ENCODE measurements around the gene CDH8. TPM values are rescaled to one million over a fixed set of nuclear protein-coding genes. Genes with fewer than 3 reads are reported as not detected.

Gene CDH8
- total RNA-seq, 1 experiment from 2014 or later: 11.1 TPM

- Mint-ChIP-seq H3K27me3 (ENCODE audit: low read depth) (no peaks in the 10 kb centered on the region), H3K4me1 (peaks cover 12% of the 10 kb centered on the region), H3K4me3 (no peak overlapping the region), H3K36me3 (peaks cover under 1% of the 10 kb centered on the region), H3K27ac (no peak overlapping the region), H3K9me3 (peaks cover 5% of the 10 kb centered on the region)
- ChIA-PET POLR2A (no interaction called here), CTCF (interaction anchor here (1.2 kb wide), 1 partner anchor 185 kb away, joined by 3 read pairs; no protein-coding TSS in a partner anchor)
- no peak for ATAC-seq
- TF ChIP-seq HMGA2 (CRISPR knock-in tag; IDR thresholded peaks at IDR 0.05) (no peak), ZNF512 (CRISPR knock-in tag; IDR thresholded peaks at IDR 0.05; ENCODE audit: borderline replicate concordance) (no peak), ELF4 (CRISPR knock-in tag; IDR thresholded peaks at IDR 0.05; ENCODE audit: low read depth) (no peak), FOXP4 (CRISPR knock-in tag; IDR thresholded peaks at IDR 0.05) (no peak), USF1 (CRISPR knock-in tag; IDR thresholded peaks at IDR 0.05) (no peak), TEAD4 (CRISPR knock-in tag; IDR thresholded peaks at IDR 0.05) (no peak), ATF1 (CRISPR knock-in tag; IDR thresholded peaks at IDR 0.05) (no peak), ZNF121 (CRISPR knock-in tag; IDR thresholded peaks at IDR 0.05) (no peak), ZBTB21 (CRISPR knock-in tag; IDR thresholded peaks at IDR 0.05; ENCODE audit: borderline replicate concordance) (no peak), FOXK1 (CRISPR knock-in tag; IDR thresholded peaks at IDR 0.05) (no peak), KAT7 (CRISPR knock-in tag; IDR thresholded peaks at IDR 0.05; ENCODE audit: borderline replicate concordance) (no peak), ZNF281 (CRISPR knock-in tag; IDR thresholded peaks at IDR 0.05) (no peak), JAZF1 (CRISPR knock-in tag; IDR thresholded peaks at IDR 0.05) (no peak)
- DNase-seq (ENCODE audit: low spot score): no peak
These were observed 143.7 kb downstream of the CDH8 start for GRCh38 chr16:61892531-61892930.

GRCh38 chr16:61891460-61891859, 144.8 kb downstream of the CDH8 start:
- H3K36me3 Mint-ChIP-seq: peaks cover 8% of the 10 kb centered on the region
- ChIA-PET CTCF (no interaction called here), POLR2A (no interaction called here)
- no peak overlapping the region for H3K27ac Mint-ChIP-seq
- H3K4me1 Mint-ChIP-seq: peaks cover 12% of the 10 kb centered on the region
- DNase-seq (ENCODE audit: low spot score) (no peak), ATAC-seq (no peak)
- H3K4me3 Mint-ChIP-seq: no peak overlapping the region
- no peaks in the 10 kb centered on the region for H3K27me3 Mint-ChIP-seq (ENCODE audit: low read depth)
- peaks cover 13% of the 10 kb centered on the region for H3K9me3 Mint-ChIP-seq
- TF ChIP-seq ZNF671 (CRISPR knock-in tag; IDR thresholded peaks at IDR 0.05) (no peak), FOXP1 (CRISPR knock-in tag; IDR thresholded peaks at IDR 0.05; ENCODE audit: borderline replicate concordance) (no peak), NFE2L1 (CRISPR knock-in tag; IDR thresholded peaks at IDR 0.05) (no peak), ETV6 (CRISPR knock-in tag; IDR thresholded peaks at IDR 0.05) (no peak), NR3C1 (CRISPR knock-in tag; conservative IDR thresholded peaks at IDR 0.05; ENCODE audit: low read depth) (no peak), ESRRA (CRISPR knock-in tag; IDR thresholded peaks at IDR 0.05; ENCODE audit: borderline replicate concordance) (no peak), CDX4 (CRISPR knock-in tag; IDR thresholded peaks at IDR 0.05; ENCODE audit: borderline replicate concordance) (no peak), PREB (CRISPR knock-in tag; IDR thresholded peaks at IDR 0.05; ENCODE audit: borderline replicate concordance) (no peak), ZNF396 (CRISPR knock-in tag; IDR thresholded peaks at IDR 0.05; ENCODE audit: borderline replicate concordance) (no peak), AFF4 (CRISPR knock-in tag; IDR thresholded peaks at IDR 0.05; ENCODE audit: borderline replicate concordance) (no peak), TCF7 (CRISPR knock-in tag; IDR thresholded peaks at IDR 0.05; ENCODE audit: low read depth) (no peak)
